ENCODE data around the gene MSI2. TPM values are rescaled to one million over a fixed set of nuclear protein-coding genes. Genes with fewer than 3 reads are reported as not detected.

MSI2 gene
- total and polyA plus RNA-seq, 2 donors (not counting 3 experiments of a cell fraction or from before 2014, with no cell fraction given), result 20.9 to 59.3 TPM

DNA sequence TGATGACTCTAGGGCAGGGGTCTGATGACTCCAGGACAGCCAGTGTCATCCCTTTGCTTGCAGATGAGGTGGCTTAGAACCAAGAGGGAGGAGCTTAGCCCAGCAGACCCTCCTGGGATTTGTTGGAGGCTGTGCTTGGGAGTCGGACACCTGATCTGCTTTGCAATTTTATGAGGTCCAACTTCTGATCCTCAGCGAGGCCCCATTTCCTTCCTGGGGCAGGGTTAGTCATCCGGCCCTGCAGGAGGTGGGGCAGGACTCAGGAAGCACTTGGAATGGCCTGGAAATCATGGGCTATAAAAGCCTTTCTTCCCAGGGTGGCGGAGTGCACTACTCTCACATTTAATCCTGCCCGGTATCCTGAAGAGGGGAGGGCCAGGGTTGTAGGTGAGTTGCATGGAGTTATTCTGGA, 168.5 kb downstream of the MSI2 start:
- dilution Hi-C loops (cut with MboI; ENCODE audit: extremely low pct_ligation_motif_present, low sequenced_read_pairs), result no loop called here
- peaks cover 4% of the 10 kb centered on the region for H4K20me1 ChIP-seq (replicated peaks; ENCODE audit: control insufficient read depth, extremely low read depth, insufficient read depth, low read length)
- no peak overlapping the region for H2AFZ ChIP-seq (ENCODE audit: low read depth, low read length)
- DNase-seq (ENCODE audit: low read depth, low spot score) (peak; percentile 71), FAIRE-seq (peak; percentile 95)
- TF ChIP-seq POLR2A (IDR thresholded peaks at IDR 0.05; ENCODE audit: low read depth, low read length) (peak; percentile 26), POLR2AphosphoS5 (IDR thresholded peaks at IDR 0.05; ENCODE audit: insufficient read depth, low read depth, low read length) (peak; percentile 78), FOS (IDR thresholded peaks at IDR 0.05; ENCODE audit: borderline replicate concordance, insufficient read depth, low read length) (peak; percentile 66), GATA2 (IDR thresholded peaks at IDR 0.05; ENCODE audit: insufficient read depth, insufficient read length, low read depth, low read length) (no peak), EZH2 (IDR thresholded peaks at IDR 0.05; ENCODE audit: borderline replicate concordance, low read depth, low read length, severe bottlenecking) (no peak), MYC (IDR thresholded peaks at IDR 0.05; ENCODE audit: low read depth, low read length) (no peak), JUN (IDR thresholded peaks at IDR 0.05; ENCODE audit: borderline replicate concordance, insufficient read depth, insufficient read length, low read depth) (peak; percentile 30)
- TF ChIP-seq, protein P1, sequence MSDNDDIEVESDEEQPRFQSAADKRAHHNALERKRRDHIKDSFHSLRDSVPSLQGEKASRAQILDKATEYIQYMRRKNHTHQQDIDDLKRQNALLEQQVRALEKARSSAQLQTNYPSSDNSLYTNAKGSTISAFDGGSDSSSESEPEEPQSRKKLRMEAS (IDR thresholded peaks at IDR 0.05; ENCODE audit: insufficient read depth, insufficient read length), result no peak
- TF ChIP-seq, protein P2, sequence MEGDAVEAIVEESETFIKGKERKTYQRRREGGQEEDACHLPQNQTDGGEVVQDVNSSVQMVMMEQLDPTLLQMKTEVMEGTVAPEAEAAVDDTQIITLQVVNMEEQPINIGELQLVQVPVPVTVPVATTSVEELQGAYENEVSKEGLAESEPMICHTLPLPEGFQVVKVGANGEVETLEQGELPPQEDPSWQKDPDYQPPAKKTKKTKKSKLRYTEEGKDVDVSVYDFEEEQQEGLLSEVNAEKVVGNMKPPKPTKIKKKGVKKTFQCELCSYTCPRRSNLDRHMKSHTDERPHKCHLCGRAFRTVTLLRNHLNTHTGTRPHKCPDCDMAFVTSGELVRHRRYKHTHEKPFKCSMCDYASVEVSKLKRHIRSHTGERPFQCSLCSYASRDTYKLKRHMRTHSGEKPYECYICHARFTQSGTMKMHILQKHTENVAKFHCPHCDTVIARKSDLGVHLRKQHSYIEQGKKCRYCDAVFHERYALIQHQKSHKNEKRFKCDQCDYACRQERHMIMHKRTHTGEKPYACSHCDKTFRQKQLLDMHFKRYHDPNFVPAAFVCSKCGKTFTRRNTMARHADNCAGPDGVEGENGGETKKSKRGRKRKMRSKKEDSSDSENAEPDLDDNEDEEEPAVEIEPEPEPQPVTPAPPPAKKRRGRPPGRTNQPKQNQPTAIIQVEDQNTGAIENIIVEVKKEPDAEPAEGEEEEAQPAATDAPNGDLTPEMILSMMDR (IDR thresholded peaks at IDR 0.05; ENCODE audit: extremely low read depth in 1 of 2, insufficient read depth in 1 of 2, low read depth in 1 of 2, low read length in 2 of 2), result no peak
- intact Hi-C loops (cut with micrococcal nuclease), result loop anchor here (1.0 to 5.0 kb wide), 3 partner anchors 16 to 167 kb away; no protein-coding TSS in a partner anchor
- no peaks in the 10 kb centered on the region for H3K9me1 ChIP-seq (replicated peaks; ENCODE audit: control insufficient read depth, extremely low read depth, insufficient read depth, low read length)
- POLR2A ChIA-PET, result interaction anchor here (0.6 kb wide), 1 partner anchor 127 kb away, joined by 3 read pairs; no protein-coding TSS in a partner anchor
- H3K4me3 ChIP-seq (replicated peaks in 1 of 3; ENCODE audit: insufficient read depth in 1 of 3, low read depth in 1 of 3, low read length in 3 of 3), result no peak overlapping the region
- no peaks in the 10 kb centered on the region for H3K36me3 ChIP-seq (ENCODE audit: control insufficient read depth in 2 of 2, extremely low read depth in 1 of 2, insufficient read depth in 2 of 2, low read length in 2 of 2)
- H3K4me2 ChIP-seq (ENCODE audit: insufficient read depth, low read length), result peak overlapping the region; percentile 45
- H3K79me2 ChIP-seq (ENCODE audit: control insufficient read depth, insufficient read depth, low read length), result no peaks in the 10 kb centered on the region
- H3K9me3 ChIP-seq (replicated peaks; ENCODE audit: control insufficient read depth, insufficient read depth, low read length), result no peaks in the 10 kb centered on the region
- CTCF ChIA-PET, result interaction anchor here (1.1 to 2.6 kb wide), 3 partner anchors 48 to 181 kb away, joined by 3 to 13 read pairs (median 4); no protein-coding TSS in a partner anchor
- peaks cover 23% of the 10 kb centered on the region for H3K4me1 ChIP-seq (ENCODE audit: control insufficient read depth, extremely low read depth, insufficient read depth, low read length)
- no peak overlapping the region for H3K27ac ChIP-seq (ENCODE audit: insufficient read depth, low read depth, low read length)
- H3K27me3 ChIP-seq (ENCODE audit: control insufficient read depth in 2 of 2, insufficient read depth in 2 of 2, low read length in 2 of 2), result no peaks in the 10 kb centered on the region
- H3K9ac ChIP-seq (replicated peaks; ENCODE audit: extremely low read depth, insufficient read depth, low read length), result no peak overlapping the region
- no TSS peak for BruUV-seq (replicated peaks)

All from endothelial cell of umbilical vein (primary cell).